SK-N-SH treated with all-trans-retinoic acid at 6 μM for 48 hours (cell line): ENCODE measurements around the gene CACNA1H.

Experiments used
- BACH2 ChIP-seq: fragments of 250-450 bp; sonication (Bioruptor Pico); IDR thresholded peaks from 2 replicates; pipeline ENCODE4 v1.9.0; 2021; ENCODE audit warnings: mild to moderate bottlenecking, borderline replicate concordance
- CSDC2 ChIP-seq: fragments of 250-450 bp; sonication (Bioruptor Pico); IDR thresholded peaks from 2 replicates; pipeline ENCODE4 v1.5.0; 2020; ENCODE audit warnings: mild to moderate bottlenecking, moderate library complexity
- RARB ChIP-seq: fragments of 250-450 bp; sonication (Bioruptor Pico); IDR thresholded peaks from 2 replicates; pipeline ENCODE4 v1.8.0; 2021; ENCODE audit warnings: mild to moderate bottlenecking, moderate library complexity
- TCF4 ChIP-seq: fragments of 250-450 bp; sonication (Bioruptor Pico); IDR thresholded peaks from 2 replicates; pipeline ENCODE4 v1.8.0; 2021; ENCODE audit warnings: mild to moderate bottlenecking, moderate library complexity, borderline replicate concordance

- no peak for TF ChIP-seq BACH2
- no peak for TF ChIP-seq RARB (CRISPR knock-in tag)
- no peak for TF ChIP-seq TCF4 (CRISPR knock-in tag)
- no peak for TF ChIP-seq CSDC2
Measured at GRCh38 chr16:1262846-1263221, 109.9 kb downstream of the CACNA1H start.
